ENCODE measurements around the gene TPP1.
A peak's percentile ranks its signal among the peaks of the same experiment; 100 is the strongest.

TPP1 gene

DNA sequence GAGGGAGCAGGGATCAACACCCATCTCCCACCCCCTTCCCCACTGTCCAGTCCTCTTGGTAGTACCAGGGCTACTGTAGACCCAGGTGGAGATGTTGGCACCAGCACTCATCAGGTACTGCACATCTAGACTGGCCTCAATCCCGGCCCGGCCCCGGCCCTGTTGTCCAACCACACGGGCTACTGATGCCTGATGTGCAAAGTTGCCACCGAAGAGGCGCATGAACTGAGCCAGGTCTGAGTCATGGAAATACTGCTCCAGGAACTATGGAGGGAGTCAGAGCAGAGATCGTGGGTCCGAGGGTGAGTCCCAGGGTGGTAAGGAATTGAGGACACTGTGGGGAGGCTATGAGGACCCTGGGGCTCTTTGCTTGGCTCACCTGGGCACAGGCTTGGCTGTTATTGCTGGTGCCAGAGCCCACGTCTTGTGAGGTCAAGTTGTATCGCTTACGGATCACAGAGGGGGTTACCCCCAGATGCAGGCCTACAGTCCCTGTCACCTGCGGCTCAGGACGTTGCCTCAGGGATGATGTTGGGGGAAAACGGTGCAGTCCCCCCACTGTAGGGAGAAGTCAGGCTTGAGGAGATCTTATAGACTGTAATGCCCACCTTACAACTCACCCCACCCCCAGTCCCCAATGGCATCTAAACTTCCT is 2.5 kb downstream of the TPP1 start:
- H3K4me3 ChIP-seq (replicated peaks; ENCODE audit: low read depth, low read length): no peak overlapping the region
- TF ChIP-seq, protein P1, sequence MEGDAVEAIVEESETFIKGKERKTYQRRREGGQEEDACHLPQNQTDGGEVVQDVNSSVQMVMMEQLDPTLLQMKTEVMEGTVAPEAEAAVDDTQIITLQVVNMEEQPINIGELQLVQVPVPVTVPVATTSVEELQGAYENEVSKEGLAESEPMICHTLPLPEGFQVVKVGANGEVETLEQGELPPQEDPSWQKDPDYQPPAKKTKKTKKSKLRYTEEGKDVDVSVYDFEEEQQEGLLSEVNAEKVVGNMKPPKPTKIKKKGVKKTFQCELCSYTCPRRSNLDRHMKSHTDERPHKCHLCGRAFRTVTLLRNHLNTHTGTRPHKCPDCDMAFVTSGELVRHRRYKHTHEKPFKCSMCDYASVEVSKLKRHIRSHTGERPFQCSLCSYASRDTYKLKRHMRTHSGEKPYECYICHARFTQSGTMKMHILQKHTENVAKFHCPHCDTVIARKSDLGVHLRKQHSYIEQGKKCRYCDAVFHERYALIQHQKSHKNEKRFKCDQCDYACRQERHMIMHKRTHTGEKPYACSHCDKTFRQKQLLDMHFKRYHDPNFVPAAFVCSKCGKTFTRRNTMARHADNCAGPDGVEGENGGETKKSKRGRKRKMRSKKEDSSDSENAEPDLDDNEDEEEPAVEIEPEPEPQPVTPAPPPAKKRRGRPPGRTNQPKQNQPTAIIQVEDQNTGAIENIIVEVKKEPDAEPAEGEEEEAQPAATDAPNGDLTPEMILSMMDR (IDR thresholded peaks at IDR 0.05; ENCODE audit: low read depth, low read length, missing control alignments): no peak
- DNase-seq (ENCODE audit: extremely low read depth, low read depth): no peak

GRCh38 chr11:6615882-6616585 is 3.2 kb downstream of the TPP1 start:
- DNase-seq (ENCODE audit: extremely low read depth, low read depth): no peak
- no peak overlapping the region for H3K4me3 ChIP-seq (replicated peaks; ENCODE audit: low read depth, low read length)
- TF ChIP-seq, protein P1 (IDR thresholded peaks at IDR 0.05; ENCODE audit: low read depth, low read length, missing control alignments): no peak

GRCh38 chr11:6615046-6615445 is 4.2 kb downstream of the TPP1 start:
- TF ChIP-seq, protein P1 (IDR thresholded peaks at IDR 0.05; ENCODE audit: low read depth, low read length, missing control alignments): no peak
- no peak overlapping the region for H3K4me3 ChIP-seq (replicated peaks; ENCODE audit: low read depth, low read length)
- no peak for DNase-seq (ENCODE audit: extremely low read depth, low read depth)

DNA sequence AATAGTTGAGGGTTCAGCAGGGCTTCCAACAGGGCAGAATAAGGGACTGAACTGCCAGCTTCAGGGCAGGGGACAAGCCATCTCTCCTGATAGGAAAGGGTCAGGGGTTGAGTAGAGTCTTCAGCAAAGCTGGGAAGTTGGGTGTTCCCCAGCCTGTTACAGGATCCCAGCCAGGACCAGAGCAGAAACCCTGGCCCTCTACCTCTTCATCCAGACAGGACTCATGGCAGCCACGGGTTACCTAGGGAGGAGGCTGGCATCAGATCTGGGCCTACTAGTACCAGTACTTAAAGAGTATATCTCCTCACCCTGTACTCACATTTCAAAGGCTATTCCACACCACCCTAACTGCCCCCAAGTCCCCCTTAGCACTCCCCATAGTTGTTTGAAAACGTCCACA is 4.8 kb downstream of the TPP1 start:
- no peak overlapping the region for H3K4me3 ChIP-seq (replicated peaks; ENCODE audit: low read depth, low read length)
- TF ChIP-seq, protein P1 (IDR thresholded peaks at IDR 0.05; ENCODE audit: low read depth, low read length, missing control alignments): no peak
- DNase-seq (ENCODE audit: extremely low read depth, low read depth): no peak

GRCh38 chr11:6613496-6613895 is 5.7 kb downstream of the TPP1 start:
- no peak overlapping the region for H3K4me3 ChIP-seq (replicated peaks; ENCODE audit: low read depth, low read length)
- DNase-seq (ENCODE audit: extremely low read depth, low read depth): no peak
- TF ChIP-seq, protein P1 (IDR thresholded peaks at IDR 0.05; ENCODE audit: low read depth, low read length, missing control alignments): no peak

GRCh38 chr11:6612213-6613041 is 6.8 kb downstream of the TPP1 start, which contains the start of gene TAF10:
TSS of gene TAF10 (minus strand) at chr11:6612216. CDS start at chr11:6612189, 27 bp downstream.
- peak; percentile 81 for DNase-seq (ENCODE audit: extremely low read depth, low read depth)
- H3K4me3 ChIP-seq (replicated peaks; ENCODE audit: low read depth, low read length): peak within 1 kb of the TSS; percentile 72
- TF ChIP-seq, protein P1 (IDR thresholded peaks at IDR 0.05; ENCODE audit: low read depth, low read length, missing control alignments): peak; percentile 53

Measured in HFF-Myc (cell line).